ENCODE data around the gene PER1.

PER1 gene

GRCh38 chr17:8121681-8122421 lies 30.4 kb downstream of the PER1 start:
- TF ChIP-seq, protein P1, sequence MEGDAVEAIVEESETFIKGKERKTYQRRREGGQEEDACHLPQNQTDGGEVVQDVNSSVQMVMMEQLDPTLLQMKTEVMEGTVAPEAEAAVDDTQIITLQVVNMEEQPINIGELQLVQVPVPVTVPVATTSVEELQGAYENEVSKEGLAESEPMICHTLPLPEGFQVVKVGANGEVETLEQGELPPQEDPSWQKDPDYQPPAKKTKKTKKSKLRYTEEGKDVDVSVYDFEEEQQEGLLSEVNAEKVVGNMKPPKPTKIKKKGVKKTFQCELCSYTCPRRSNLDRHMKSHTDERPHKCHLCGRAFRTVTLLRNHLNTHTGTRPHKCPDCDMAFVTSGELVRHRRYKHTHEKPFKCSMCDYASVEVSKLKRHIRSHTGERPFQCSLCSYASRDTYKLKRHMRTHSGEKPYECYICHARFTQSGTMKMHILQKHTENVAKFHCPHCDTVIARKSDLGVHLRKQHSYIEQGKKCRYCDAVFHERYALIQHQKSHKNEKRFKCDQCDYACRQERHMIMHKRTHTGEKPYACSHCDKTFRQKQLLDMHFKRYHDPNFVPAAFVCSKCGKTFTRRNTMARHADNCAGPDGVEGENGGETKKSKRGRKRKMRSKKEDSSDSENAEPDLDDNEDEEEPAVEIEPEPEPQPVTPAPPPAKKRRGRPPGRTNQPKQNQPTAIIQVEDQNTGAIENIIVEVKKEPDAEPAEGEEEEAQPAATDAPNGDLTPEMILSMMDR (IDR thresholded peaks at IDR 0.05; ENCODE audit: insufficient read depth, low read depth, low read length, missing control alignments): peak; percentile 77
- H3K4me3 ChIP-seq (ENCODE audit: low read depth, low read length): peak overlapping the region; percentile 77
- peak; percentile 86 for DNase-seq (ENCODE audit: low read depth)

DNA sequence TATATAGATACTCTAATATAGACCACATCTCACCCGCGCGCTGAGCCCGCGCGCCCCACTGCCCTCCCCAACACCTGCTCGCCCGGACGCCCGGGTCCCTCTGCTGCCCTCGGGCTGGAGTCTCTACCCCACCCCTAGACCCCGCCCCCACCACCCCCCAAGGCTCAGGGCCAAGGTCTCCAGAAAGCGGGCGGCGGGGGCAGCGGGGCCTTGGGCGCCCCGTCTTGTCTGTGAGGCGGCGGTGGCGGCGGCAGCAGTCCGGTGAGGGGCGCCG lies 30.9 kb downstream of the PER1 start:
- no peak for DNase-seq (ENCODE audit: low read depth)
- TF ChIP-seq, protein P1 (IDR thresholded peaks at IDR 0.05; ENCODE audit: insufficient read depth, low read depth, low read length, missing control alignments): no peak
- peak overlapping the region; percentile 77 for H3K4me3 ChIP-seq (ENCODE audit: low read depth, low read length)

DNA sequence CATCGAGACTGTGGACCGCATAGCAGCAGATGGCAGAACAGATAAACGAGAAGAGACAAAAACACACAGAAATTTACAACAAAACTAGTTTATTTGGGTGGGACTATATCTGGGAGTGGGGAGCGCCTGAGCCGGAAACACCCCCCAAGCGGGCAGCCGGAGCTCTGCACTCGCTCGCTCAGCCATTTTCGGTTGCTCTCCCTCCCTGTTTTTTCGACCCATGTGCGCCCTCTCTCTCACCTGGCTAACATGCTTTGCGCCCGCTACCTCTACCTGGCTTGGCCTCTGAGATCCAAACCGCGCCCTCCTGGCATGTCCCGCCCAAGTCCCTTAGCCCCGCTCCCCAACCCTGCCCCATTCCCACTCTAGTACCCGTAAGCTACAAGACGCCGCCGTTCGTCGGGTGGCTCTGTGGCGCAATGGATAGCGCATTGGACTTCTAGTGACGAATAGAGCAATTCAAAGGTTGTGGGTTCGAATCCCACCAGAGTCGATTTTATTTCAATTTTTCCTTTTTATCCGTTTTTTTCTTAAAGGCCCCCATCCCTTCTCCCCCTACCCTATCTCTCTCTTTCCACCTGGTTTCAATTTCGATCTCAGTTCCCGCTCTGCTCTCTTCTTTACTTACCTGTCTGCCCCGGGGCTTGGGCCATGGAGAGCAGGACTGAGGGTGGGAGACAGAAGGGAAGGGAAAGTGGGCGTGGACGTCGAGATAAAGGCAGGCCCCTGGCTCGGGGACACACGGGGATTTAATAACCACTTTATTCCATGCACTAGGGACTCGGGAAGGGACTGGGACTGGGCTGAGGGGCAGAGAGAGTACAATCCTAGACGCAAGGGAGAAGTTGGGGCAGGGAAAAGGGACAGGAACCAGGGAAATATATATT lies 31.4 kb downstream of the PER1 start:
- TF ChIP-seq, protein P1 (IDR thresholded peaks at IDR 0.05; ENCODE audit: insufficient read depth, low read depth, low read length, missing control alignments): peak; percentile 35
- peak overlapping the region; percentile 77 for H3K4me3 ChIP-seq (ENCODE audit: low read depth, low read length)
- DNase-seq (ENCODE audit: low read depth): peak; percentile 91

DNA sequence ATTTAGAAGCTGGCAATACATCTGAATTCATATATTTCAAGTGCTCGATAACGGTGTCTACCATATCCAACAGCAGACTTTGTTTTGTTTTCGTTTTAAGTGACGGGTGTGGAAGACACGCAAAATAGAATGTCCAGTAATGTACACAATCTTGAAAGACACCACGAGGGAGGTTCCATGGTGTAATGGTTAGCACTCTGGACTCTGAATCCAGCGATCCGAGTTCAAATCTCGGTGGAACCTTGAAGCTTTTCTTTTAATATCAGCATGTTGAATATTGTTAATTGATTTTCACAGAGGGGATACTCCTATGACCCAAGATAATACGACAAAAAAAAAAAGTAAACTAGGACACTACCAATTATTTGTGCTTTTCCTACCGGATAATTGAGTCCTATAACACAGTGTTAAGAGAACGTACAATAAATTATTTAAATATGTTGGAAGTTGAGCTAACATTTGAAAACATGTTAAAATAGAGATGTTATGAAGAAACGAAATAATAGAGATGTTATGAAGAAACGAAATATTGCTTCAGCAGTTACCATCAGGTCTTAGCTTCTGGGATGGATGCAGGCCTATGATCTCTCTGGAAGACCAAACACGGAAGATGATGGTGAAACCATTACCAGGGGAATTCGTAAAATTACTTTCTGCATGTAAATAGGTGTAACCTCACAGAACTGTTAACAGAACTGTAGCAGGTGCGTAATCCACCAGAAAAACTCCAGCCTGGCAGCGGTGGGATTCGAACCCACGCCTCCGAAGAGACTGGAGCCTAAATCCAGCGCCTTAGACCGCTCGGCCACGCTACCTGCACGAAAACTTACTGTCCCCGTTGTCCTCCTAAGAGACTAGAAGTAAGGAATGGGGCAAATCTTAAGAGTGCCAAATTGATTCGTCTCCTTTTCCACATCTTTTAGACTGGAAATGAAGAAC lies 32.4 kb downstream of the PER1 start:
- DNase-seq (ENCODE audit: low read depth): peak; percentile 95
- H3K4me3 ChIP-seq (ENCODE audit: low read depth, low read length): peak overlapping the region; percentile 86
- TF ChIP-seq, protein P1 (IDR thresholded peaks at IDR 0.05; ENCODE audit: insufficient read depth, low read depth, low read length, missing control alignments): no peak

DNA sequence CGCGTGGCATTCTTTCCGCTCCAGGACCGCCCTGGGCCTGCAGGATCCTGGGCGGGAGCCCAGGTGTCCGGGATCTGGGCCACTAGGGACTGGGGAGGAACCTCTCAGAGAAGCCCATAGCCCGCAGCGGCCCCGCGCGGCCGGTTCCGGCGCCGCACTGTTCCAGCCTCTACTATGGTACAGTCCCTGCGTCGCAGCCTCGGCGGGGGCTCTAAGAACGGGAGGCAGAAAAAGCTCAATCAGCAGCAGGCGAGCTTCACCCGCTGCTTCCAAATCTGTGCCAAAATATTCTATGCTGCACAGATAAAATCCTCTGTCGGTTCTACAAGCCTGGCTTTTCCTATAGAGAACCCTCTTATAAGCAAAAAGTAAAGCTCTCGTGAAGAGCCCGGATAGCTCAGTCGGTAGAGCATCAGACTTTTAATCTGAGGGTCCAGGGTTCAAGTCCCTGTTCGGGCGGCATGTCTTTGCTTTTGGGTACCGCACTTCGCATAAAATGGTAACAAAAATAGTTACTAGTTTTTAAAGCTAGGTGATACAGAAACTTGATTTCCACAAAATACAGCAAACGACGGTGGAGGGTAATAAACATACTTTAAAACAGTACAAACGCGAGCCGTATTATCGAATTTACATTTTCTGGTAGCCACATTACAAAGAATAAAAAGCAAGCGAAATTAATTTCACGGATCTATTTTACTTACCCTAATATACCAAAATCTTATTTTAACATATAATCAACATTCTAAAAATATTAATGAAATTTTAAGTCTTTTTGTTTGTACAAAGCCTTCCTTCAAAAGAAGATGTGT lies 33.2 kb downstream of the PER1 start:
- DNase-seq (ENCODE audit: low read depth): peak; percentile 88
- H3K4me3 ChIP-seq (ENCODE audit: low read depth, low read length): peak overlapping the region; percentile 86
- TF ChIP-seq, protein P1 (IDR thresholded peaks at IDR 0.05; ENCODE audit: insufficient read depth, low read depth, low read length, missing control alignments): peak; percentile 87
